ENCODE measurements around the gene DPY19L3.

DNA sequence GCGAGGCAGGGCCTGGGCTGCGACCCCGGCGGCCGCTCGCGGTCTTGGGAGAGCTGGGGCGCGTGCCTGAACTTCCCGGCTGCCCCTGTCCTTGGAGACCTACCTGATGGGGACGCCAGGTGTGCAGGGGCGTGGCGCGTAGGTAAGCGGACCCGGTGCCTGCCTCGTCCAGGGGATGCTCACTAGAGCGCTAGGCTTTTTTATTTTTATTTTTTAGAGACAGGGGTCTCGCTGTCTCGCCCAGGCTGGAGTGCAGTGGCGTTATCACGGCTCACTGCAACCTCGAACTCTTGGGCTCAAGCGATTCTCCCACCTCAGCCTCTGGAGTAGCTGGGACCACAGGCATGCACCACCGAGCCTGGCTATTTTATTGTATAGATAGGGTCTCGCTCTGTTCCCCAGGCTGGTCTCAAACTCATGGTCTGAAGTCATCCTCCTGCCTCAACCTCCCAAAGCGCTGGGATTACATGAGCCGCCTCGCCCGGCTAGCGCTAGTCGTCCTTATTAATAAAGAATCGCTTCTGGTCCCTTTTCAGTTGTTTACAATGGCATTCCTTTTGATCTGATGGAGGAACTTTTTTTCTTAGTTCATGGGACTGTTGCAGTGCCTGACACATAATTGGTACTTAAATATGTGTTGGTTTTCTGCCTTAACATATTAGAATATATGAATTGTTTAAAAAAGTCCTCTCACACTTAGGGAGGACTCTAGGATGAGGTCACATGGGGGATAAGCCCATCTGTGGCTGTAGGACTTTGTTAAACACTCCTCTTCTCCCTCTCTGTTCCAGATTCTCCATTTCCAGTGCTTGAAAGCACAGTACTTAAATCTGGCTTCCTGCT is 812 bp downstream of the DPY19L3 start:
- no peak for TF ChIP-seq POLR2A (IDR thresholded peaks at IDR 0.05)
- TF ChIP-seq, protein P1, sequence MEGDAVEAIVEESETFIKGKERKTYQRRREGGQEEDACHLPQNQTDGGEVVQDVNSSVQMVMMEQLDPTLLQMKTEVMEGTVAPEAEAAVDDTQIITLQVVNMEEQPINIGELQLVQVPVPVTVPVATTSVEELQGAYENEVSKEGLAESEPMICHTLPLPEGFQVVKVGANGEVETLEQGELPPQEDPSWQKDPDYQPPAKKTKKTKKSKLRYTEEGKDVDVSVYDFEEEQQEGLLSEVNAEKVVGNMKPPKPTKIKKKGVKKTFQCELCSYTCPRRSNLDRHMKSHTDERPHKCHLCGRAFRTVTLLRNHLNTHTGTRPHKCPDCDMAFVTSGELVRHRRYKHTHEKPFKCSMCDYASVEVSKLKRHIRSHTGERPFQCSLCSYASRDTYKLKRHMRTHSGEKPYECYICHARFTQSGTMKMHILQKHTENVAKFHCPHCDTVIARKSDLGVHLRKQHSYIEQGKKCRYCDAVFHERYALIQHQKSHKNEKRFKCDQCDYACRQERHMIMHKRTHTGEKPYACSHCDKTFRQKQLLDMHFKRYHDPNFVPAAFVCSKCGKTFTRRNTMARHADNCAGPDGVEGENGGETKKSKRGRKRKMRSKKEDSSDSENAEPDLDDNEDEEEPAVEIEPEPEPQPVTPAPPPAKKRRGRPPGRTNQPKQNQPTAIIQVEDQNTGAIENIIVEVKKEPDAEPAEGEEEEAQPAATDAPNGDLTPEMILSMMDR (IDR thresholded peaks at IDR 0.05 in 4 of 5, conservative IDR thresholded peaks at IDR 0.05 in 1 of 5): no peak
